SKM-1 (cell line): ENCODE measurements around the gene UCKL1.
A peak's percentile ranks its signal among the peaks of the same experiment; 100 is the strongest.
"Not testable (repeated sequence)": the region's sequence is repeated elsewhere in the genome, so short reads cannot be mapped to it uniquely, and the experiment has no call there.

Experiments
- DNase-seq: peaks from one replicate; lab custom pipeline; 2025; ENCODE audit not compliant: unreplicated experiment; lab: John Stamatoyannopoulos, UW

The UCKL1 gene

GRCh38 chr20:63924241-63924640 lies 32.0 kb downstream of the UCKL1 start:
- DNase-seq = no peak

- DNase-seq = no peak
These were observed 32.6 kb downstream of the UCKL1 start for GRCh38 chr20:63923651-63924050.

- DNase-seq = no peak
These were observed 36.0 kb downstream of the UCKL1 start for GRCh38 chr20:63920226-63920625.

GRCh38 chr20:63919130-63919529 lies 37.1 kb downstream of the UCKL1 start:
- DNase-seq = no peak

GRCh38 chr20:63917811-63918210 lies 38.4 kb downstream of the UCKL1 start:
- DNase-seq = no peak

- not testable (repeated sequence) for DNase-seq
These were observed 39.8 kb downstream of the UCKL1 start for GRCh38 chr20:63916371-63916939.

GRCh38 chr20:63915471-63915870 lies 40.7 kb downstream of the UCKL1 start:
- no peak for DNase-seq

- no peak for DNase-seq
These were observed 42.4 kb downstream of the UCKL1 start for GRCh38 chr20:63913768-63914167.

- DNase-seq = no peak
These were observed 45.0 kb downstream of the UCKL1 start for GRCh38 chr20:63911176-63911575.

- no peak for DNase-seq
These were observed 48.1 kb downstream of the UCKL1 start for GRCh38 chr20:63908008-63908682.

GRCh38 chr20:63903796-63904561 lies 52.2 kb downstream of the UCKL1 start:
- DNase-seq = peak; percentile 55

GRCh38 chr20:63900413-63900812 lies 55.8 kb downstream of the UCKL1 start:
- peak; percentile 54 for DNase-seq

GRCh38 chr20:63898882-63899558 lies 57.2 kb downstream of the UCKL1 start:
- peak; percentile 56 for DNase-seq

- DNase-seq = no peak
These were observed 58.1 kb downstream of the UCKL1 start for GRCh38 chr20:63897978-63898561.

- peak; percentile 54 for DNase-seq
These were observed 59.7 kb downstream of the UCKL1 start for GRCh38 chr20:63896264-63897105.

- DNase-seq = no peak
These were observed 60.3 kb downstream of the UCKL1 start for GRCh38 chr20:63895952-63896263.

- DNase-seq = no peak
These were observed 60.8 kb downstream of the UCKL1 start for GRCh38 chr20:63895202-63895951.

- peak; percentile 88 for DNase-seq
These were observed 61.6 kb downstream of the UCKL1 start, which contains the start of gene DNAJC5 for GRCh38 chr20:63894358-63895201. Gene DNAJC5 (plus strand): TSS chr20:63895126. CDS start chr20:63928346, 33,220 bp downstream.

- DNase-seq = no peak
These were observed 62.2 kb downstream of the UCKL1 start for GRCh38 chr20:63893999-63894357.
